Measurements from ENCODE around the gene JCHAIN.
"Not testable (repeated sequence)": the region's sequence is repeated elsewhere in the genome, so short reads cannot be mapped to it uniquely, and the experiment has no call there.

Gene JCHAIN

GRCh38 chr4:70687821-70688794, 21.8 kb upstream of the JCHAIN start, which contains the start of gene UTP3:
Gene UTP3, plus strand, starts transcription at chr4:70688532. Its CDS starts 146 bp downstream, at chr4:70688678.
- peak; percentile 23 for DNase-seq

GRCh38 chr4:70687392-70687791, 21.1 kb upstream of the JCHAIN start:
- no peak for DNase-seq

- DNase-seq = not testable (repeated sequence)
Measured at GRCh38 chr4:70682142-70682541, 15.8 kb upstream of the JCHAIN start.

- DNase-seq = no peak
Measured at GRCh38 chr4:70681704-70682103, 15.4 kb upstream of the JCHAIN start.

- DNase-seq = no peak
Measured at GRCh38 chr4:70680934-70681333, 14.6 kb upstream of the JCHAIN start.

GRCh38 chr4:70678383-70678999, 12.2 kb upstream of the JCHAIN start:
- no peak for DNase-seq

- no peak for DNase-seq
Measured at GRCh38 chr4:70676554-70677090, 10.3 kb upstream of the JCHAIN start.

- DNase-seq = no peak
Measured at GRCh38 chr4:70674731-70675130, 8.4 kb upstream of the JCHAIN start.

GRCh38 chr4:70674191-70674590, 7.9 kb upstream of the JCHAIN start:
- DNase-seq = no peak

GRCh38 chr4:70671091-70671490, 4.8 kb upstream of the JCHAIN start:
- DNase-seq = no peak

- no peak for DNase-seq
Measured at GRCh38 chr4:70670332-70671014, 4.2 kb upstream of the JCHAIN start.

- DNase-seq = no peak
Measured at GRCh38 chr4:70667740-70668535, 1.6 kb upstream of the JCHAIN start.

GRCh38 chr4:70661309-70661922, 4.9 kb downstream of the JCHAIN start:
- not testable (repeated sequence) for DNase-seq

GRCh38 chr4:70660106-70660505, 6.2 kb downstream of the JCHAIN start:
- DNase-seq = no peak

- no peak for DNase-seq
Measured at GRCh38 chr4:70658418-70658817, 7.9 kb downstream of the JCHAIN start.

- DNase-seq = no peak
Measured at GRCh38 chr4:70657326-70657725, 9.0 kb downstream of the JCHAIN start.

- DNase-seq = no peak
Measured at GRCh38 chr4:70654605-70655011, 11.7 kb downstream of the JCHAIN start.

- DNase-seq = no peak
Measured at GRCh38 chr4:70651864-70652506, 14.3 kb downstream of the JCHAIN start.

GRCh38 chr4:70650741-70651140, 15.6 kb downstream of the JCHAIN start:
- not testable (repeated sequence) for DNase-seq

- DNase-seq = no peak
Measured at GRCh38 chr4:70640192-70640591, 26.1 kb downstream of the JCHAIN start.

GRCh38 chr4:70637239-70637913, 28.9 kb downstream of the JCHAIN start:
- no peak for DNase-seq
